Tibial artery (tissue), 4 donors: ENCODE data around the gene GSTM4.

ENCODE experiments used
- DNase-seq, 2 donors: peaks; one replicate each; pipeline ENCODE4 v3.0.0-alpha.2; 2019
- H3K27ac ChIP-seq, 2 donors: fragments of 200-600 bp; sonication (generic) in 1 of 2; 1 replicate in 1 of 2; 2 replicates in 1 of 2; pipeline ENCODE4 v1.5.1; 2018 to 2019; ENCODE audit warnings: mild to moderate bottlenecking in 1 of 2
- H3K27me3 ChIP-seq, 2 donors: fragments of 200-600 bp; sonication (generic) in 1 of 2; one replicate each; pipeline versions ENCODE4 v1.5.1 to v1.6.0; 2016 to 2019
- H3K36me3 ChIP-seq, 3 donors: fragments of 200-600 bp; sonication (generic) in 2 of 3; one replicate each; pipeline ENCODE4 v1.5.1; 2016 to 2019; ENCODE audit warnings: mild to moderate bottlenecking in 2 of 3
- H3K4me1 ChIP-seq, 4 donors: fragments of 200-600 bp; sonication (generic) in 2 of 4; 1 replicate in 3 of 4; 2 replicates in 1 of 4; pipeline ENCODE4 v1.5.1; 2016 to 2019
- H3K4me3 ChIP-seq, 2 donors: fragments of 200-600 bp; sonication (generic) in 1 of 2; 1 replicate in 1 of 2; 2 replicates in 1 of 2; pipeline ENCODE4 v1.5.1; 2018 to 2019; ENCODE audit warnings: mild to moderate bottlenecking in 2 of 2
- H3K9me3 ChIP-seq, 3 donors: fragments of 200-600 bp; sonication (generic) in 1 of 3; one replicate each; pipeline ENCODE4 v1.5.1; 2016 to 2019
- intact Hi-C: fragments of 100-400 bp; cut with DNase I; formaldehyde crosslinking; loops from one replicate; pipeline ENCODE4 v1.15.0; 2023; ENCODE audit warnings: low total_unique reads
- TF ChIP-seq, protein P1 (sequence below), 2 experiments: fragments of 200-600 bp in 1 of 2; fragments of 450-650 bp in 1 of 2; IDR thresholded peaks; one replicate each; pipeline ENCODE4 v1.5.1; 2017 to 2019; ENCODE audit warnings: antibody characterized with exemption in 2 of 2, mild to moderate bottlenecking in 1 of 2, moderate library complexity in 1 of 2

The GSTM4 gene

DNA sequence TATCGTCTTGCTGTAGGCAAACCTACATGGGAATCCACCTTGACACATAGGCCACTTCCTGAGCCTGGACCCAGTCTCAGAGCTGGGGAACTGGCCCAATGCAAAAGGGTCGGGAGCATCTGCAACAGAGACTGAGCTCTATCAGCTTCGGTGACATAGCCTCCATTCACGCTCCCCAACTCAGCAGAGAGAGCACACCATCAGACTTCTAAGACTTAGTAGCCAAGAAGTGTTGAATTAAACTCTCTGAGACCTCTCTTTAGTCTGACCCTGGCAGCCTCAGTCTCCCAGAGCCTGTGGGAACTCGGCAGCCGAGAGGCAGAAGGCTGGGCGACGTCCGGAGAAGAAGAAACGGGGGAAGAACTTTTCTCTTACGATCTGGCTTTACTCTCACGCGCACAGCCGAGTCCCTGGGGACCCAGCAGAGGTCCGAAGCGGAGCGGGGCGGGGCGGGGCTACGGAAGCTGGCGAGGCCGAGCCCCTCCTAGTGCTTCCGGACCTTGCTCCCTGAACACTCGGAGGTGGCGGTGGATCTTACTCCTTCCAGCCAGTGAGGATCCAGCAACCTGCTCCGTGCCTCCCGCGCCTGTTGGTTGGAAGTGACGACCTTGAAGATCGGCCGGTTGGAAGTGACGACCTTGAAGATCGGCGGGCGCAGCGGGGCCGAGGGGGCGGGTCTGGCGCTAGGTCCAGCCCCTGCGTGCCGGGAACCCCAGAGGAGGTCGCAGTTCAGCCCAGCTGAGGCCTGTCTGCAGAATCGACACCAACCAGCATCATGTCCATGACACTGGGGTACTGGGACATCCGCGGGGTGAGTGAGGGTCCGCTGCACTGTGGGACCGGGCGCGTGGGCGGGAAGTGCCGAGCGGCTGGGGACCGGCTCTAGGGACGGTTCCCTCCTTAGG is at the start of gene GSTM4:
Gene GSTM4, plus strand, starts transcription at position 485 of the 905 bp plus-strand sequence. Its CDS starts 291 bp downstream, at position 776.
- intact Hi-C loops = loop anchor here (10.0 kb wide), 1 partner anchor 269 kb away; no protein-coding TSS in a partner anchor
- peak within 1 kb of the TSS; percentile 59 to 84 for H3K4me3 ChIP-seq
- TF ChIP-seq, protein P1, sequence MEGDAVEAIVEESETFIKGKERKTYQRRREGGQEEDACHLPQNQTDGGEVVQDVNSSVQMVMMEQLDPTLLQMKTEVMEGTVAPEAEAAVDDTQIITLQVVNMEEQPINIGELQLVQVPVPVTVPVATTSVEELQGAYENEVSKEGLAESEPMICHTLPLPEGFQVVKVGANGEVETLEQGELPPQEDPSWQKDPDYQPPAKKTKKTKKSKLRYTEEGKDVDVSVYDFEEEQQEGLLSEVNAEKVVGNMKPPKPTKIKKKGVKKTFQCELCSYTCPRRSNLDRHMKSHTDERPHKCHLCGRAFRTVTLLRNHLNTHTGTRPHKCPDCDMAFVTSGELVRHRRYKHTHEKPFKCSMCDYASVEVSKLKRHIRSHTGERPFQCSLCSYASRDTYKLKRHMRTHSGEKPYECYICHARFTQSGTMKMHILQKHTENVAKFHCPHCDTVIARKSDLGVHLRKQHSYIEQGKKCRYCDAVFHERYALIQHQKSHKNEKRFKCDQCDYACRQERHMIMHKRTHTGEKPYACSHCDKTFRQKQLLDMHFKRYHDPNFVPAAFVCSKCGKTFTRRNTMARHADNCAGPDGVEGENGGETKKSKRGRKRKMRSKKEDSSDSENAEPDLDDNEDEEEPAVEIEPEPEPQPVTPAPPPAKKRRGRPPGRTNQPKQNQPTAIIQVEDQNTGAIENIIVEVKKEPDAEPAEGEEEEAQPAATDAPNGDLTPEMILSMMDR (IDR thresholded peaks at IDR 0.05) = peak in 1 of 2 experiments; percentile 6
- peak within 1 kb of the TSS; percentile 92 to 93 for H3K27ac ChIP-seq
- H3K36me3 ChIP-seq = peaks cover 6 to 33% (median 15%) of the 10 kb centered on the region in 3 donors
- peaks cover 0 to 25% (median 13%) of the 10 kb centered on the region in 4 donors for H3K4me1 ChIP-seq
- peak; percentile 87 to 94 for DNase-seq
- no peaks in the 10 kb centered on the region for H3K27me3 ChIP-seq
- H3K9me3 ChIP-seq = no peaks in the 10 kb centered on the region

DNA sequence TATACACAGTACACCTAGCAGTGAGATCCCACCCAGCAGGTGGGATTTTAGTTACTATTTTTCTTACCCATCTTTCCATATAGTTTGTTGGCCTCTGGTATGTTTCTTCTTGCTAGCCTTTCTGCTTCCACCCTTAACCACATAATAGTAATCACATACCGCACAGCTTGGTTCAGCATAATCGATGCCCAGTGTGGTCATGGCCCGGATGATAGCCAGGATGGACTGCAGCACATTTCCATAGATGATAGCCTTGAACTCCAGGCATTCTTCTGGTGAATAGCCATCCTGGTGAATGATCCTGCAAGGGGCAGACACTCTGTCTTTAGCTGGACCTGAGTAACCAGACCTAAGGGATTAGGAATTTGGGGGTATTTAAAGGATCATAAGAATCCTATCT is 46.0 kb upstream of the GSTM4 start:
- H3K4me1 ChIP-seq = no peaks in the 10 kb centered on the region
- H3K27ac ChIP-seq = no peak overlapping the region
- no peaks in the 10 kb centered on the region for H3K27me3 ChIP-seq
- no peak overlapping the region for H3K4me3 ChIP-seq
- TF ChIP-seq, protein P1 (IDR thresholded peaks at IDR 0.05) = no peak
- H3K9me3 ChIP-seq = no peaks in the 10 kb centered on the region
- no peaks in the 10 kb centered on the region for H3K36me3 ChIP-seq
- DNase-seq = no peak
- intact Hi-C loops = no loop called here

DNA sequence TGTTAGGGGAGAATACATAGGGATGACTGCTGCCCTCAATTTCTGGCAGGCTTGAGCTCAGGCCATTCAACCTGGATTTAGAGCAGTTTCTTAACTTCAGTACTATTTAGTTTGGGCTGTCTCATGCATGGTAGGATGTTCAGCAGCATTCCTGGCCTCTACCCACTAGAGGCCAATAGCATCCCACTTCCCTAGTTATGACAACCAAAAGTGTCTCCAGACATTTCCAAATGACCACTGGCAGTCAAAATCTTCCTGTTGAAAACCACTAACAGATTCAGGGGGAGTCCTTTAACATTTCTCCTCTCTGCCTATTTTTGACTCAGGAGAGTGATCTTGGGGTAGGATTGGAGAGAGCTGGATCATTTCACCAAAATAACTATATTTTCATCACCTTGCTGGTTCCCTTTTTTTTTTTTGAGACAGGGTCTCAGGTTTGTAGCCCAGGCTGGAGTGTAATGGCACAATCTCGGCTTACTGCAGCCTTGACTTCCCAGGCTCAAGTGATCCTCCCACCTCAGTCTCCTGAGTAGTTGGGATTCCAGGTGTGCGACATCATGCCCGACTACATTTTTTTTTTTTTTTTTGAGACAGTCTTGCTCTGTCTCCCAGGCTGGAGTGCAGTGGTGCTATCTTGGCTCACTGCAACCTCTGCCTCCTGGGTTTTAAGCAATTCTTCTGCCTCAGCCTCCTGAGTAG is 45.1 kb upstream of the GSTM4 start:
- Histone ChIP-seq H3K4me3 (no peak overlapping the region), H3K36me3 (no peaks in the 10 kb centered on the region), H3K27ac (no peak overlapping the region), H3K4me1 (no peaks in the 10 kb centered on the region), H3K27me3 (no peaks in the 10 kb centered on the region), H3K9me3 (no peaks in the 10 kb centered on the region)
- TF ChIP-seq, protein P1 (IDR thresholded peaks at IDR 0.05) = no peak
- DNase-seq = no peak
- intact Hi-C loops = no loop called here

DNA sequence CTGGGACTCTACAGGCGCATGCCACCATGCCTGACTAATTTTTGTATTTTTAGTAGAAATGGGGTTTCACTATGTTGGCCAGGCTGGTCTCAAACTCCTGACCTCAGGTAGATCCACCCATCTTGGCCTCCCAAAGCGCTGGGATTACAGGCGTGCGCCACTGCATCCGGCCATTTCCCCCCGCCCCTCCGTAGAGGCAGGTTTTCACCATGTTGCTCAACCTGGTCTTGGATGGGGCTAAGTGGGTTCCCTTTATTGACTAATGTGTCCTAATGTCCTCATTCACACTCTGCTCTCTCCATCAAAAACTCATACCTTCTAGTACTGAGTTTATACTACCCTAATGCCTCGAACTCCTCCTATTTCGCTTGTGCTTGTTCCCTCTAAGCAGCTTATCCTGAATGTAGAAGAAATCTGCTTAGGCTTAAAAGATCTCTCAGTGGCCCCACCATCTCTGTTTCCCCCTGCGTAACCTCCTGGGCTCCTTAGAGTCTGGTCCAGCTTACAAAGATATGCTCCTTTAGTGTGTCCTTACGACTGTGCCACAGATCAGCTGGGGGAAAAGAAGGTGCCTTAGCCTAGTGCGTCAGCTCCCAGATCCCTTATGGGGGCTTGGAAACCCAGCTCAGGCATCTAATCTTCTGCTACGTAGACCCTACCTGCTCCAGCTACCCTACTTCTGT is 44.5 kb upstream of the GSTM4 start:
- Histone ChIP-seq H3K4me3 (no peak overlapping the region), H3K27ac (no peak overlapping the region), H3K27me3 (no peaks in the 10 kb centered on the region), H3K9me3 (no peaks in the 10 kb centered on the region), H3K4me1 (no peaks in the 10 kb centered on the region), H3K36me3 (no peaks in the 10 kb centered on the region)
- DNase-seq = no peak
- TF ChIP-seq, protein P1 (IDR thresholded peaks at IDR 0.05) = no peak
- intact Hi-C loops = no loop called here

DNA sequence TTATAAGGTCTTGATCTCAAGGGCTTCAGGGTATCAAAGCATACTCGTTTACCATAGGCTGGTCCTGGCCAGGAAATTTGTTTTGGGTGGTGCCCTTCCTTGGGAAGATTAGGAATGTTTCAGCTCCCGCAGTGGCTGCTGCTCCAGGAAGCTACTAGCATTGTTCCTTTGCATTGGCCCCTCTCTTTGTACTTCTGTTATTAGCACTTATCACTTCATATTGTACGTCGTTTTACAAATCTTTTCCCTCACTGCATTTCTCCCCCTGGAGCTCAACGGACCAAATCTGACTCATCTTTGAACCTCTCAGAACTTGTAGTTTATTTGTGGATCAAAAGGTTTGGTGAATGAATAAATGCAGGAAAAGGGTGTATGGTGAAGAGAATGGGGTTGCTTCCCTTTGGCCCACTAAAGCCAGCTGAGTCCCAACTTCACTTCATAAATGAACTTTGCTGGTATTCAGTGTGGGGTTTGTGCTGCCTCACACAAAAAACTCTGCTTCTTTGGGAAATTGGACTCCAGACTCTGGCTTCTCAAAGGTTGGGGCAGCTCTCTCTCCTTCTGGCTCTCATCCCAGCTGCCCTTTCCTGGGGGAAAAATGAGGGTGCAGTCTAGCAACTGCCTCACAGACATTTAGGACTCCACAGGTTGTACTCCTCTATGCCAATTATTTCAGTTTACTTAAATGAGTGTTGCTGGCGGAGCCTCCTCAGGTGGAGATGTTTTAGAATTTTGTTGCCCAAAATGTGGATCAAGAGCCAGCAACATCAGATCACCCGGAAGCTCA is 42.3 kb upstream of the GSTM4 start:
- DNase-seq = no peak
- TF ChIP-seq, protein P1 (IDR thresholded peaks at IDR 0.05) = no peak
- Histone ChIP-seq H3K27me3 (no peaks in the 10 kb centered on the region), H3K9me3 (no peaks in the 10 kb centered on the region), H3K36me3 (no peaks in the 10 kb centered on the region), H3K4me1 (no peaks in the 10 kb centered on the region), H3K4me3 (no peak overlapping the region), H3K27ac (no peak overlapping the region)
- intact Hi-C loops = no loop called here
